HG02840 (cell line): Measurements from ENCODE around the gene RFC1.
"Not testable (repeated sequence)": the region's sequence is repeated elsewhere in the genome, so short reads cannot be mapped to it uniquely, and the experiment has no call there.

Experiments used
- ATAC-seq: cut with Tn5 transposase; IDR thresholded peaks from one replicate; pipeline ENCODE4 v1.9.1; 2021; ENCODE audit warnings: mild to moderate bottlenecking, moderate library complexity, moderate number of reproducible peaks; ENCODE audit not compliant: unreplicated experiment, low FRiP score

Gene RFC1

DNA sequence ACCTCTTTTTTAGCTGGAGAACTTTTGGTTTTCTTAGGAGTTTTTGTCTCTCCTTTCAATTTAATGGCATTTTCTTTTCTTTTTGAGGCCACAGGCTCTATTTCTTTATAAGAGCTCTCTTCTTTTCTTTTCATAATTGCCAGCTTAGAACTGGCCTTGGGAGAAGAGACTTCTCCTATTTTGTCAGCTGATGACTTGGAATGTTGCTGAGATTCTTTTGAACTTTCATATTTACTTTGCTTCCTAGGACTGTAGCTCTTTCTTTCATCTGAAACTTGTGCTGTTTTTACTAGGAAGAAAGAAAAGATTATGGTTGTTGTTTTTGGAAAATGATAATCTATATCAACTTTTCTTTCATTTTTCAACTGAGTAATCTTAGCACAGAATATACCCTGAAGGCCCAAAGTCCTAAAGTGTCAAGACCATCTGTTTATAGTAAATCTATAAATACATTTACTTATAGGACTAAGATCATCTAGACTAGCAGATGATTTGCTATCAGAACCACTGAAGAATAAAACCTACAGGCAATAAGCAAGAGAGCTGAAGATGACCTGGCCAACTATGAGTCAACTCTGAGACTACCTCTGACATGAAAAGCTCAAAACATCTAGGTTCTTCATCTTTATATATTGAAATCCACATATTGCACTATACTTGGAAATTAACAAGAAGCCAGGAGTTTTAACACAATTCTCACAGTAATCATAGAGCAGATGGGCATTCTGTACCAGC lies 45.6 kb downstream of the RFC1 start:
- ATAC-seq = no peak

DNA sequence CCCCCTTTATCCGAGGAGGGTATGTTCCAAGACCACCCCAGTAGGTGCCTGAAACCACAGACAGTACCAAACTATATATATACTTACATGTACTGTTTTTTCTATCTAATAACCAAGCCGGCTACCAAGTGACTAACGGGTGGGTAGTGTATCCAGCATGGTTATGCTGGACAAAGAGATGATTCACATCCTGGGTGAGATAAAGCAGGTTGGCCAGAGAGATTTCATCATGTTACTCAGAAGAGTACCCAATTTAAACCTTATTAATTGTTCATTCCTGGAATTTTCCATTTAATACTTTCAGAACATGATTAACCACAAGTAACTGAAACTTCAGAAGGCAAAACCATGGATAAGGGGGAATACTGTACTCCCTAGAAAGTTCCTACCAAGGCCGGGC lies 46.5 kb downstream of the RFC1 start:
- ATAC-seq = no peak

DNA sequence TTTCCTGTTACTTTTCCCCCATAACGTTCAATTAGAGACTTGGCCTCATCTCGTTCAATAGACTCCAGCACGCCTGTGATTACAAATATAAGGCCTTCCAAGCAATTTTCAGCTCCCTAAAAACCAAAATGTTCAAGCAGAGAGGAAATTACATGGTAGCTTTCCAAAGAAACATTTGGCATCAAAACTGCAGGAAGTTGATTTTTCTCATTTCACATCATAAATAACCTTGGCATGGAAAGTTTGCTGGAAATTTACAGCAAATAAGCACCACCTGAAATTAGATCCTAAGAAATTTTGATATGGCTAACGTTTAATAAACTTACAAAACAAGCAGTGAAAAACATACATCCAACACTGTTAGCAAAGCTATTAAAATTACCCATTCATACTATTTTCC lies 53.3 kb downstream of the RFC1 start:
- no peak for ATAC-seq

DNA sequence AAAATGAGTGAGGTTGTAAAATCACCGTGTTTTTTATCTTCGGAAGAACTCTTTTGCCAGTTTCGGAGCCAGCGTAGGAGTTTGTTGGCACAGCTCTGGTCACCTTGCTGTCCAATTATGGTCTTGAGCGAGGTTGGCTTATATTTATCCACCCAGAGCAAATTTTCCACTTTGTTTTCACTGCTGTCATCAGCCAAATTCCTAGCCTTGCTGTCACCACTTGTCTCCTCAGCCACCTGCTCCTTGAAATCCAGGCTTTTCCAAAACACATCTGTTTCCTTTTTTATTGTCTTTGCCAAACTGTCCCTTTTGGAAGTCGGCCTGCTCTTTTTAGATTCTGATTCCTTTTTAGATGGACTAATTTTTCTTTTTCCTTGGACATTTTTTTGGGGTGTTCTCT lies 57.6 kb downstream of the RFC1 start:
- no peak for ATAC-seq

DNA sequence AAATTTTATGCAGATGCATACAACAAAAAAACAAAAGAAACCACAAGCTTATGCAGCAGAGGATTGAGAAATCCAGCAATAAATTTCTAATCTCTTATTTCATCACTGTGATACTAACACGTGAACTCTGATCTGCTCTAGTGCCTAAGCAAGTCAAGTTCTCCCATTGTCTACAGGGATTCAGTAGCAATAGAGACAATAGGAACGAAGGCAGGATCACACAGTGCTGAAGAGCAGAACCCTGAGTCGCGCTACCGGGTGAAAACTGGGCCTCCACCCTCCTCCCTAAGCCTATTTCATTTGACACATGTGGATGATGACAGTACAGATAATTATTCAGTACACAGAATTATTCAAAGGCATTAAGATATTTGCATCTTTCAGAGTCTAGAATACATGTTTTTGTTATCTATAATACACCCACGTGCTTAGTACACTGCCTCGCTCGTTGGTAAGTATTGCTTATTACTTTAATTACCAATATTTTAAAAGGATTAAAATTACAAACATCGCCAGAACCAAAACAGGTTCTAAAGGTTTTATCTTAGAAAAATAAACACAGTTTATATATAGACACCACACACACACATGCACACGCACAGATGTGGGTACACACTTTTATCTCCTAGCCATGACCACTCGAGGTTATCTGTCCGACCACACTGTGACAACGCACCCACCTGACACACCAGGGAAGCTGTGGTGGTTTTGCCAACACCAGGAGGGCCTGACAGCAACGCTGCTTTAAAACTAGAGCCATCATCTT lies 60.1 kb downstream of the RFC1 start:
- ATAC-seq = no peak

DNA sequence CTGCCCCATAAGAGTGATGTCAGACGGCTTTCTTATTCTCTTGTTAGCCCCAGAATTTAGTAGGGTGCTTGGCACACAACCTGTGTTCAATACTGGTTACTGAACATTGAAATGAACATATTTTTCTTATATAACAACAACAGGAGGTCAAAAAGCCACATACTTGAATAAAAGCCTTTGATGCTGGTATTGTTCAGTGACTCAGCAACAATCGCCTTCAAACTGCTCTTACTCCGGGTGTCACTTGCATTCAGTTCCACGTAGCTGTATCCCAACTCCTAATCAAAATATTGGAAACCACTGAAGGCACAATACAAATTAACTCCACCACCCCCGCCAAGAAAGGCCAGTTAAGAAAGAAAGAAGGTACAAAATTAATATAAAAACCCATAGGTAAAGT lies 61.5 kb downstream of the RFC1 start:
- ATAC-seq = no peak

DNA sequence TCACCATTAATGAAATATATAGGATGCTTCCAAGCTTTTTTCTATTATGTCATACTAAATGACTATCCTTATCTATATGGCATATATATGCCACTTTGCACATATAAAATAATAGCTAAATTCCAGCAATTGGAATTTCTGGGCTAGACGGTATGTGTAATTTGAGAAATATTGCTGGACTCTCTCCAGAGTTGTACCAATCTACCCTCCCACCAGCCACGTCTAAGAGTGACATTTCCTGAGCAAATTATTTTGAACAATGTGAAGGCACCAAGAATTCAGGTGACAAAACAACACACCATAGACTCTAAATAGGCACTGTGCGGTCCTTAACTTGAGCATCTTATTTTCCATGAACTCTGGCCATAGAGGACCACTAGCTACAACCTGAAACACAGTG lies 62.3 kb downstream of the RFC1 start:
- ATAC-seq = no peak

DNA sequence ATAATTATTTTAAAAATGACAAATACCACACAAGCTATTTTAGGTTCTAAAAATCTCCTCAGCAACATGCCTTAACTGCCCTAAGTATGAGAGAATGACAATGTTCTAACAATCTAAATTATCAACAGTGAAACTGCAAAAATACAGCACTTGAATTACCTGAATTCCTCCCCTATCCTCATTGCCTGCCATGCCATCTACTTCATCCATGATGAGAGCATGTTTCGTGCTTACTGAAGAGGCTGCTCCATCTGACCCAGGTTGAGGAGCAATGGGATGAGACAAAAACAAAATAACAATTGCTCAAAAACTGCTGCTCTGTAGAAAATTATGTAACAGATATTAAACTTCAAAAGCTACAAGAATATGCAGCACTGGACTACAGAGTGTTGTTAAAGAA lies 63.3 kb downstream of the RFC1 start:
- ATAC-seq = no peak

DNA sequence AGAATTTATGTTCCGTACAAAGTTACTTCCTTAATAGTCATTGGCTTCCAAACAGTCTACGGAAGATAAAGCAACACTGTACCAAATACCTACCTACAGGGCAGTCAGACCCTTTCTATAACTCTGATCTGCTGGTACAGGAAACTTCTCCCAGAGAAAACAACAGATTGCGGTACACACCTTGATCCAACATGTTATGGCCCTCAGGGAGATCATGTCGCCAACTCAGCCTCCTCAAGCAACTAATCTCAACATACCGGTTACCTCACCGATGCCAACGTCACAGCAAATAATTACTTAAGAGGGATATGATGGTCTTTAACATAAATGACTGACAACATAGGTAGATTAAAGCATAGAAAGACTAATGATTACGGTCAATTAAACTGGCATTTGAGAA lies 70.4 kb downstream of the RFC1 start:
- ATAC-seq = no peak

DNA sequence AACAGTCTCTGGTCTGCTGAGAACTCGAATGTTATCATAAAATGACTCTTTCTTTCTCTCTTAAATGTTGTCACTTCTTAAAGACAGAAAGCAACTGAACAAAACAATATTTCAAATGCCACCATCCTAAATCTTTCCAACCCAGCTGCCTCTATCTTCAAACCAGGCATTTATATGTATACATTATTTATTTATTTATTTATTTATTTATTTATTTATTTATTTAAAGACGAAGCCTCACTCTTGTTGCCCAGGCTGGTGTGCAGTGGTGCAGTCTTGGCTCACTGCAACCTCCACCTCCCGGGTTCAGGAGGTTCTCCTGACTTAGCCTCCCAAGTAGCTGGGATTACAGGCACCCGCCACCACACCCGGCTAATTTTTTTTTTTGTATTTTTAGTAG lies 73.7 kb downstream of the RFC1 start:
- ATAC-seq = not testable (repeated sequence)

DNA sequence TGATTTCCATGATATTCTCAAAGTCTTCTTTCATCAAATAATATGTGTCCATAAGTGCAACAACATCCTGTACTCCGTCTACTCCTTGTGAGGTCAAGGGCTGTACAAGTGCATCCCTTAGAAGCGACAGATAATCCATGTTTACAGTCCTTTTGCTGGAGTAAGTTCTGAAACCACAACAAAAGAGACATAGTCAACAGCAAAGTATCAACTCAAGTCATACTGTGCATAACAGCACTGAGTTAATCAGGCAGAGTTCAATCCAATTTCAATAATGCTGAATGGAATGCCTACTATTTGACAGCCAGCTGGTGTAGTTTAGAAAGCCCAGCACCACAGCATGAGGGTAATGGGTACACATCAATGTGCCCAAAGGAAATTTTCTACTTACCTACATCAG lies 74.5 kb downstream of the RFC1 start:
- ATAC-seq = no peak

DNA sequence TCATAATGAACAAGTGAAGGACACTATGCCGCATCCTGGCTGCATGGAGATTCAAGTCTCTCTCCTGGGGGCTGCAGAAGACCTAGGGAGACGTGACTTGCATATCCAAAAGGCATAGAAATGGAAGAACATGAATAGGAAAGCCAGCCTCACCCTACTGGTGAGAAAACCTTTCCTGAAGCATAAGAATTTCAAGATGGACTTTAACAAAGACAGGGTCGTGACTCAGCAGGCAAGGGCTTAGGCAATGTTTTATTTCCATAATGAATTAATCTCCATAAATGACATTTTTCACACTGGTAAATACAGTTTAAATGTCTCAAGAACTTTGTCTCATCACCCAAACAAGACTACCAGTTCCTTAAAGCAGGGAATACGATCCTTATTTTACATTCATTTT lies 78.9 kb downstream of the RFC1 start:
- no peak for ATAC-seq

DNA sequence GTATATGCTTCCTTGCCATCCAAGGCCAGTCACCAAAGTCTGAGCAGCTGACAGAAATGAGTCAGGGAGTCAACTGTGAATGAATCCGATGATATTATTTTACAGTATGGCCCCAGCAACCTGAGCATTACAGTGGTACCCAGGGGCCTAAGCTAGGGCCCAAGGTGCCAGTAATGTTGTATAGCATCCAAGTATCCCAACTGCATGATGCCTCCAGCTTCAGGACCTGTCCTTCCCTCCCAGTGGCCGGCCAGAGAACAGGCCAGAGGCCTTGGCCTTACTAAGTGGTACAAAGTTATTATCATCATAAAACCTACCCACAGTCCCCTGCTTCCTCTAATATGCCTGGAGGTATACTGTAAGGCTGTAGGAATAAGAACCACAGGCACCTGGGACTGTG lies 79.9 kb downstream of the RFC1 start:
- ATAC-seq = no peak

DNA sequence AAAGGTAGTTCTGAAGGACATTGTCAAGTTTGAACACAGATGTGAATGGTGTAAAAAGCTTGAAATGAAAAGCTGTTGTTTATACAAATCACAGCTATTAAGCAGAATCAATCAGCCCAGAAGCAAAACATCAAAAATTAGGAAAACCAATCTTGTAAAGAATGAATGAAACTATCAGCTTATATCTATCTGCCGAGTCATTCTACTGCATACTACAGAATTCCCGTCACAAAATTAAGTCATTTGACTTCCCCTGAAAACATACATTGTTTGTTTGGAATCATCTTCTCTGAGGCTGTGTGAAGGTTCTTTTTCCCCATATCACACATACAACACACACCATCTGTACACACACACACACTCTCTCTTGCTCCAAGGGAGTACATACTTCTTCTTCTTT lies 80.3 kb downstream of the RFC1 start:
- ATAC-seq = no peak

DNA sequence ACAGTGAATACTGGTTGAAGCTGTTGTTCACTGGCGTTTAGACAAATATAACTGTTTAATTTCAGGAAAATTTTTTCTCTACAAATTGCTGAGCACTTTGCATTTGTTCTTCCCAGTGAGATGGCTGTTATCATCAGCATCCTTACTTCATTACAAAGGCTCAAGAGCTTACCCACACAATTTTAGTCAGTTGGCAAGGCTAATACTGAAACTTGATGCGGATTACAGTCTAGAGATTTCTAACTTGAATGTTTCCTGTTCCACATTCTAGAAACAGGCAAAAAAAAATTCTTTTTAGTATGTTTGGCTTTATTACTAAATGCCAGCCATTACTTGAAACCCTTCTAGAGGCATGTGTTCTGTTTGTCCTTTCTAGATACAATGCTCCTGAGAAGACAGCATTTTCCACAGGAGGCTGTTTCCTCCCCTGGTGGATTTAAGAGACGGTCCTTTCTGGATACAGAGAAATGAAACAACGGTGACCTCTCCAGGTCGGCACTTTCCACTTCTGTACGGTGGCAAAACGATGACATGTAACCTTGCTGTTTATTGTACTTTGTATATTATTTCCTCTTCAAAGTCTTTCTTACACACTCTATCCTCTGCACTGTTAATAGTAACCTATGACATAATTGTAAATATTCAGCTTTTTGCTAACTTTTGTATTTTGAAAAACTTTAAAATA lies 80.9 kb downstream of the RFC1 start:
- ATAC-seq = no peak

DNA sequence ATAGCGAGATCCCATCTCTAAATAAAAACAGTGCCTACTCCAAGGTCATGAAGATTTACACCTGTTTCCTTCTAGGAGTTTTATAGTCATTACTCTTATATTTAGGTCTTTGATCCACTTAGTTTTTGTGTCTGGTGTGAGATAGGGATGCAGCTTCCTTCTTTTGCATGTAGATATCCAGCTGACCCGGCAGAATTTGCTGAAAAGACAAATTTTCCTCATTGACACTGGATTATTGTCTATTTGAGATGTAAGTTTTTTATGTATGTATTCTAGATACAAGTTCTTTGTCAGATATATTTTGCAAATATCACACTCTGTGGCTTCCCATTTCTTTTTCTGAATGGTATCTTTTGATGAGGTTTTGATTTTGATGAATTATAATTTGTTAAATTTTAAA lies 85.4 kb downstream of the RFC1 start:
- ATAC-seq = no peak

DNA sequence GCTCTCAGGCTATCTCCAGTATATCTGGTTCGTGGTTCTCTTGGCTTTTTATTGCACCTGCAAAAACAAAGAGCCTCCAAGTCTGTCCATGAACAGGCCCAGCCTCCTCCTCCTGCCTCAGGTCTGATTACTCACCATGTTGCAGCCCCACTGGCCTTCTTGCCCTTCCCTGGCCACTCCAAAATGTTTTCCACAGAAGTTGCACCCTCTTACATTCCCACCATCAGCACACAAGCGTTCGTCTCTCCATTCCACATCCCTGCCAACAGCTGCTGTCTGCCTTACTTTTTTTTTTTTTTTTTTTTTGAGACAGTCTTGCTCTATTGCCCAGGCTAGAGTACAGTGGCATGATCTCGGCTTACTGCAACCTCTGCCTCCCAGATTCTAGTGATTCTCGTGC lies 86.7 kb downstream of the RFC1 start:
- no peak for ATAC-seq

DNA sequence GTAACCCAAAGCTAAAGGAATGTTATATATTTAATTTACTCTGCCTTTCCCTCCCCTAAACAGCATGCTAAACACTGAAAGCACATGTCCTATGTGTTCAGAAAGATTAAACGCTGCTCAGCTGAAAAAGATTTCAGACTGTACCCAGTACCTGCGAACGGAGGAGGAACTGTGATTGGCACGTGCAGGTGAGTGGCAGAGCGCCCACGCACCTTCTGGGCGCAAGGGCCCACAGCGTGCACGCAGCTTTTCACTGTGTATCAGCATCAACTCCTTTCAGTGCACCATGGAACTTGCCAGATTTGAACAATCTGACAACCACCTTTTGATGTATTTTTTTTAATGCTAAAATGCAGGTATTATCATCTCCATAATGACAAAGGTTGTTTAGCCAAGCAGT lies 87.7 kb downstream of the RFC1 start:
- no peak for ATAC-seq

DNA sequence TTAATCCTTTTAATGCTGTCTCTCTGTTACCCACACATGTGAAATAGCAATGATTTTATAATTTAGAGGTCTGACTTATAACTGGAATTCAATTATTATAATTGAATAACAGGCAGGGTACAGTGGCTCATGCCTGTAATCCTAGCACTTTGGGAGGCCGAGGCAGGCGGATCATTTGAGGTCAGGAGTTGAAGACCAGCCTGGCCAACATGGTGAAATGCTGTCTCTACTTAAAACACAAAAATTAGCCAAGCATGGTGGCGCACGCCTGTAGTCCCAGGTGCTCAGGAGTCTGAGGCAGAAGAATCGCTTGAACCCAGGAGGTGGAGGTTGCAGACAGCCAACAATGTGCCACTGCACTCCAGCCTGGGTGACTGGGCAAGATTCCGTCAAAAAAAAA lies 88.5 kb downstream of the RFC1 start:
- not testable (repeated sequence) for ATAC-seq

DNA sequence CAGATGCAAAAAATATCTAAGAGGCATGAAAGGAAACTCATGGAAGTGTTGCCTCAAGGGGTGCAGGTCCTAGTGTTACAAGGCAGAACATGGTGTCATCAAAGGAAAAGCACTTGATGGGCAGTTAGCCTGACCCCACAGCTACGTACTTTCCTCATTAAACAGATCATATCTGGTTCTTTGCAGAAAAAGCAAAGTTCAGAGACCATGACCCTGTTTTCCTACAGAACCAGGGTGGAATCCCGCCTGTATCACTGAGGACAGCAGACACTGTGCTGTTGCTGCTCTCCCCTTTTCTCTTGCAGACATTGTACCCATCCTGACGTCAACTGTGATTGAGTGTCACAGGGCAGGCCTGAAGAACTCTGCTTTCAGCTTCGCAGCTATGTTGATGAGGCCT lies 91.7 kb downstream of the RFC1 start:
- ATAC-seq = no peak

DNA sequence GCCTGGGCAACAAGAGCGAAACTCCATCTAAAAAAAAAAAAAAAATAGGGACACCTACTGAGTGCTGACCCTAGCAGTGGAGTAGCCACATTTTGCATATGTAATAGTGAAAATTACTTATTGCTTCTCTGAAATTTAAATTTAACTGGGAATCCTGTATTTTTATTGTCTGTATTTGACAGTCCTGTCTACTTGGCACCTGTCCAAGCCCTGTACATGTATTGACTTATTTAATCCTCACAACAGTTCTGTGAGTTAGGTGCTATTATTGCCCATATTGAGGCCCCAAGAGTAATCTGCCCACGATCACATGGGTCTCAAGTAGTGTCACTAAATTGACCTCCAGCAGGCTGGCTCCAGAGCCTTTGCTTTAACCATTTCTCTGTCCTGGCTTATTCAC lies 102.3 kb downstream of the RFC1 start:
- no peak for ATAC-seq
